H1 (cell line): ENCODE measurements around the gene FITM2.

Experiments
- CBX5 ChIP-seq: fragments of 300-800, 300-1000 bp; sonication (generic); IDR thresholded peaks from 2 replicates; pipeline ENCODE4 v1.7.1; 2016; ENCODE audit warnings: antibody characterized with exemption, low read length, low read depth
- CEBPB ChIP-seq: IDR thresholded peaks from 2 replicates; pipeline ENCODE4 v1.6.1; 2012; ENCODE audit warnings: low read depth, low read length
- CHD1 ChIP-seq: IDR thresholded peaks from 2 replicates; pipeline ENCODE4 v1.6.1; 2012; ENCODE audit warnings: low read depth, low read length, improper control_type of control experiment
- GTF2F1 ChIP-seq: IDR thresholded peaks from 2 replicates; pipeline ENCODE4 v1.6.1; 2012; ENCODE audit warnings: low read depth, low read length, improper control_type of control experiment, borderline replicate concordance
- POLR2A ChIP-seq, 2 experiments: IDR thresholded peaks; 1 replicate in 1 of 2; 2 replicates in 1 of 2; pipeline ENCODE4 v1.6.1; 2011; ENCODE audit warnings: low read depth in 2 of 2, low read length in 2 of 2, mild to moderate bottlenecking in 2 of 2; ENCODE audit errors: control extremely low read depth in 1 of 2
- RFX5 ChIP-seq: IDR thresholded peaks from 2 replicates; pipeline ENCODE4 v1.6.1; 2011; ENCODE audit warnings: low read depth, low read length, improper control_type of control experiment, borderline replicate concordance
- TF ChIP-seq, protein P1 (sequence below): IDR thresholded peaks from 2 replicates; pipeline ENCODE4 v1.6.1; 2012; ENCODE audit warnings: low read length, inconsistent platforms
- TF ChIP-seq, protein P2 (sequence below), 3 experiments: IDR thresholded peaks; 1 replicate in 2 of 3; 2 replicates in 1 of 3; pipeline versions ENCODE4 v1.5.1 to v1.6.1; 2011; ENCODE audit warnings: low read length in 3 of 3, mild to moderate bottlenecking in 3 of 3, inconsistent platforms in 2 of 3, low read depth in 1 of 3, moderate library complexity in 1 of 3; ENCODE audit not compliant: insufficient read depth in 1 of 3; ENCODE audit errors: control extremely low read depth in 1 of 3
- TF ChIP-seq, protein P3 (sequence below): IDR thresholded peaks from 2 replicates; pipeline ENCODE4 v1.6.1; 2011; ENCODE audit warnings: low read length, improper control_type of control experiment

DNA sequence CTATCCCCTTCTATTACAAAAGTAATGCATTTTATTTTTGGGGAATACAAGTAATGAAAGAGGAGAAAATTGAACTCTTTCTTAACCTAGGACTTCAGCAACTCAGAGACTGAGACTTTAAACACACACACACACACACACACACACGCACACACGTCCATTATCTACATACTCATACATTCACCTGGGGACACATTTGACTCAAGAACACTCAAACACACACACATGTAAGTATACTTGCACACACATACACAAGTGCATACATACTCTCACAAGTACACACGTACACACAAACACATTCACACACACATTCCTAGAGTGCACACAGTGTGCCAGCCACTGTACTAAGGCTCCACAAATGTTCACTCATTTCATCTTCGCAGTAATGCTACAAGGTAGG, 23.7 kb upstream of the FITM2 start:
- TF ChIP-seq POLR2A (IDR thresholded peaks at IDR 0.05; ENCODE audit: control extremely low read depth in 1 of 2, low read depth in 2 of 2, low read length in 2 of 2) (no peak), RFX5 (no peak), CEBPB (no peak), CBX5 (no peak), GTF2F1 (no peak), CHD1 (no peak)
- TF ChIP-seq, protein P1, sequence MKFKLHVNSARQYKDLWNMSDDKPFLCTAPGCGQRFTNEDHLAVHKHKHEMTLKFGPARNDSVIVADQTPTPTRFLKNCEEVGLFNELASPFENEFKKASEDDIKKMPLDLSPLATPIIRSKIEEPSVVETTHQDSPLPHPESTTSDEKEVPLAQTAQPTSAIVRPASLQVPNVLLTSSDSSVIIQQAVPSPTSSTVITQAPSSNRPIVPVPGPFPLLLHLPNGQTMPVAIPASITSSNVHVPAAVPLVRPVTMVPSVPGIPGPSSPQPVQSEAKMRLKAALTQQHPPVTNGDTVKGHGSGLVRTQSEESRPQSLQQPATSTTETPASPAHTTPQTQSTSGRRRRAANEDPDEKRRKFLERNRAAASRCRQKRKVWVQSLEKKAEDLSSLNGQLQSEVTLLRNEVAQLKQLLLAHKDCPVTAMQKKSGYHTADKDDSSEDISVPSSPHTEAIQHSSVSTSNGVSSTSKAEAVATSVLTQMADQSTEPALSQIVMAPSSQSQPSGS: no peak
- TF ChIP-seq, protein P2, sequence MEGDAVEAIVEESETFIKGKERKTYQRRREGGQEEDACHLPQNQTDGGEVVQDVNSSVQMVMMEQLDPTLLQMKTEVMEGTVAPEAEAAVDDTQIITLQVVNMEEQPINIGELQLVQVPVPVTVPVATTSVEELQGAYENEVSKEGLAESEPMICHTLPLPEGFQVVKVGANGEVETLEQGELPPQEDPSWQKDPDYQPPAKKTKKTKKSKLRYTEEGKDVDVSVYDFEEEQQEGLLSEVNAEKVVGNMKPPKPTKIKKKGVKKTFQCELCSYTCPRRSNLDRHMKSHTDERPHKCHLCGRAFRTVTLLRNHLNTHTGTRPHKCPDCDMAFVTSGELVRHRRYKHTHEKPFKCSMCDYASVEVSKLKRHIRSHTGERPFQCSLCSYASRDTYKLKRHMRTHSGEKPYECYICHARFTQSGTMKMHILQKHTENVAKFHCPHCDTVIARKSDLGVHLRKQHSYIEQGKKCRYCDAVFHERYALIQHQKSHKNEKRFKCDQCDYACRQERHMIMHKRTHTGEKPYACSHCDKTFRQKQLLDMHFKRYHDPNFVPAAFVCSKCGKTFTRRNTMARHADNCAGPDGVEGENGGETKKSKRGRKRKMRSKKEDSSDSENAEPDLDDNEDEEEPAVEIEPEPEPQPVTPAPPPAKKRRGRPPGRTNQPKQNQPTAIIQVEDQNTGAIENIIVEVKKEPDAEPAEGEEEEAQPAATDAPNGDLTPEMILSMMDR (IDR thresholded peaks at IDR 0.05; ENCODE audit: control extremely low read depth in 1 of 3, insufficient read depth in 1 of 3, low read depth in 1 of 3, low read length in 3 of 3): no peak
- TF ChIP-seq, protein P3, sequence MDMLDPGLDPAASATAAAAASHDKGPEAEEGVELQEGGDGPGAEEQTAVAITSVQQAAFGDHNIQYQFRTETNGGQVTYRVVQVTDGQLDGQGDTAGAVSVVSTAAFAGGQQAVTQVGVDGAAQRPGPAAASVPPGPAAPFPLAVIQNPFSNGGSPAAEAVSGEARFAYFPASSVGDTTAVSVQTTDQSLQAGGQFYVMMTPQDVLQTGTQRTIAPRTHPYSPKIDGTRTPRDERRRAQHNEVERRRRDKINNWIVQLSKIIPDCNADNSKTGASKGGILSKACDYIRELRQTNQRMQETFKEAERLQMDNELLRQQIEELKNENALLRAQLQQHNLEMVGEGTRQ: no peak
